ENCODE results near the gene CEL. TPM values are rescaled to one million over a fixed set of nuclear protein-coding genes. Genes with fewer than 3 reads are reported as not detected.
A peak's percentile ranks its signal among the peaks of the same experiment; 100 is the strongest.

Gene CEL
- total RNA-seq, 5 donors from 2014 or later (not counting 1 experiment from before 2014, with no cell fraction given): 0.28 to 9.0 (median 7.9) TPM

GRCh38 chr9:133120501-133121197 is 58.9 kb downstream of the CEL start:
- peaks cover 0 to 7% of the 10 kb centered on the region in 2 donors for H3K36me3 ChIP-seq (ENCODE audit: control insufficient read depth in 2 of 2, extremely low read depth in 1 of 2, insufficient read depth in 1 of 2, low read length in 1 of 2)
- peaks cover under 1 to 91% of the 10 kb centered on the region in 2 experiments for H3K4me1 ChIP-seq (ENCODE audit: control insufficient read depth in 1 of 2, extremely low read depth in 1 of 2, insufficient read depth in 2 of 2, low read length in 2 of 2)
- H3K27ac ChIP-seq (ENCODE audit: low read length): peak overlapping the region; percentile 37
- Mint-ChIP-seq H3K27me3 (no peaks in the 10 kb centered on the region), H3K4me3 (peak overlapping the region; percentile 68 to 78 (median 75)), H3K4me1 (peaks cover 47 to 89% (median 64%) of the 10 kb centered on the region in 3 donors), H3K36me3 (no peaks in the 10 kb centered on the region), H3K27ac (peak overlapping the region in 1 of 2 donors; percentile 84), H3K9me3 (no peaks in the 10 kb centered on the region)
- CTCF ChIA-PET: interaction anchor here (0.5 kb wide), 2 partner anchors 23 to 24 kb away, joined by 3 to 4 read pairs; no protein-coding TSS in a partner anchor
- peak overlapping the region; percentile 52 to 70 for H3K4me3 ChIP-seq (ENCODE audit: control insufficient read depth in 1 of 2, extremely low read depth in 1 of 2, low read length in 1 of 2)
- POLR2A ChIA-PET: interaction anchor here in 1 of 2 donors (2.0 kb wide), 1 partner anchor 13 kb away, joined by 4 read pairs; no protein-coding TSS in a partner anchor
- ATAC-seq (replicated peaks in 1 of 4) (peak in 2 of 4 experiments; percentile 28 to 38), DNase-seq (peak in 2 of 35 experiments; percentile 28)
- H3K27me3 ChIP-seq (replicated peaks in 1 of 2; ENCODE audit: control insufficient read depth in 2 of 2, extremely low read depth in 1 of 2, insufficient read depth in 2 of 2, low read length in 1 of 2): no peaks in the 10 kb centered on the region
- 6% methylated on average over 53 of the region's 66 CpGs for WGBS (ENCODE audit: insufficient coverage)
- no peaks in the 10 kb centered on the region for H3K9me3 ChIP-seq

Other genes with a start within 250 kb of the CEL start
- gene AK8, start 183.7 kb upstream of the CEL start, total RNA-seq: not detected
- gene SPACA9, start 183.1 kb upstream of the CEL start, total RNA-seq: 1 to 10 TPM; 1.2 to 2.5 (median 2.0) TPM
- 10 to 100 TPM; 56.4 to 70.4 (median 59.8) TPM for gene TSC1, start 117.4 kb upstream of the CEL start, total RNA-seq
- gene GFI1B, start 83.3 kb upstream of the CEL start, total RNA-seq: under 1 TPM in 4 of 5 donors, not detected in 1; 0.18 to 0.67 (median 0.37) TPM
- 10 to 100 TPM; 46.6 to 91.2 (median 80.0) TPM for gene GTF3C5, start 31.0 kb upstream of the CEL start, total RNA-seq
- gene RALGDS, start 59.3 kb downstream of the CEL start, total RNA-seq: 100 to 1,000 TPM in 4 of 5 donors, 10 to 100 TPM in 1; 81.0 to 161 (median 137) TPM
- 10 to 100 TPM in 2 of 5 donors, 1 to 10 TPM in 3; 1.3 to 13.3 (median 7.9) TPM for gene GBGT1, start 101.9 kb downstream of the CEL start, total RNA-seq
- not detected for gene OBP2B, start 147.3 kb downstream of the CEL start, total RNA-seq
- 1 to 10 TPM in 1 of 5 donors, under 1 TPM in 3, not detected in 1; 0.06 to 1.8 (median 0.37) TPM for gene ABO, start 213.2 kb downstream of the CEL start, total RNA-seq

All from T-cell (primary cell).